Activated naive CD4-positive, alpha-beta T cell treated with anti-CD3 and anti-CD28 coated beads, Interleukin-2, amount 50 U/mL, for 72 hours (primary cell): ENCODE measurements around the gene EHBP1. TPM values are rescaled to one million over a fixed set of nuclear protein-coding genes. Genes with fewer than 3 reads are reported as not detected.

Experiments used
- ATAC-seq, 2 donors: fragments of 150-1000 bp; cut with Tn5 transposase; 2 replicates each; pipeline ENCODE4 v1.10.0; 2021; ENCODE audit warnings: mild to moderate bottlenecking in 2 of 2, moderate library complexity in 2 of 2
- DNase-seq, 2 donors: peaks; one replicate each; pipeline ENCODE4 v3.0.0; 2021 to 2022; ENCODE audit warnings: low spot score in 2 of 2
- H3K27ac Mint-ChIP-seq, 2 donors: one replicate each; pipeline ENCODE4 v1.8.0; 2022; ENCODE audit warnings: mild to moderate bottlenecking in 2 of 2, mixed read lengths in 2 of 2
- H3K36me3 Mint-ChIP-seq, 2 donors: one replicate each; pipeline ENCODE4 v1.8.0; 2022; ENCODE audit warnings: mixed read lengths in 2 of 2
- H3K9me3 Mint-ChIP-seq, 2 donors: one replicate each; pipeline ENCODE4 v1.8.0; 2022; ENCODE audit warnings: mixed read lengths in 2 of 2
- total RNA-seq, 2 donors: library from RNA; stranded (reverse); gene quantifications; one replicate each; pipeline ENCODE4 v1.2.3, GENCODE V29; 2022

The EHBP1 gene
- total RNA-seq, 2 donors from 2014 or later, result 22.0 to 39.7 TPM

DNA sequence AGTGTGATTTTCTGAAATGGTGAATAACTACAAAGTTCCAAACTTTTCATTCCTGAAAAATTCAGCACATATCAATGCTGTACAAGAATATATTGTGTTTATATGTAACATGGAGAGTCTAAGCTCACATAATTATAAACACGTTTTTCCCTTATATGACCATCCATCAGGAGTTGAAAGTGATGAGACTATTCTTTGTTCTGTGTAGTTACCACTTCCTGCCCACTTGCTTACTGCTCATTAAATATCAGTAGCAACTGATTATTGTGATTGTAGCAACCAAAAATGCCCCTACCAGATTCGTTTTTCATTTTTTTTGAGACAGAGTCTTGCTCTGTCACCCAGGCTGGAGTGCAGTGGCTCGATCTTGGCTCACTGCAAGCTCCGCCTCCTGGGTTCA is 375.9 kb downstream of the EHBP1 start:
- no peak for DNase-seq
- Mint-ChIP-seq H3K27ac (no peak overlapping the region), H3K36me3 (no peaks in the 10 kb centered on the region), H3K9me3 (no peaks in the 10 kb centered on the region)
- ATAC-seq, result no peak

DNA sequence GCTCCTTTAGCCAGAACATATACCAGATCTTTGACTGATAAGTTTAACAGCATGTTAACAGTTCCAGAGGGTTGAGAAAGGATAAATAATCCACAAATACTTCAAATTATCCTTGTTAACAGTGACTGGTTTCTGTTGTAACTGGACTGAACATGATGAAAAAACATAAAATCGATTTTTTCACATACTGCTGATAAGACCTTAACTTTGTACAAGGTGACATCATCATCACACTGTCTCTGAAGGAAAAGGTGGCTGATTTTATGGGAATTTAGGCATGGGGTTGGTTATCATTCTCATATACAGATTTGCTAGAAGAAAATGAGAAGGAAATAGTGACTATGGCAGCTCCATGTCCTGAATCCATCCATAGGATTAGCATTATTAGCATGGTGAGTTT is 381.2 kb downstream of the EHBP1 start:
- no peak overlapping the region for H3K27ac Mint-ChIP-seq
- no peaks in the 10 kb centered on the region for H3K36me3 Mint-ChIP-seq
- no peaks in the 10 kb centered on the region for H3K9me3 Mint-ChIP-seq
- DNase-seq (no peak), ATAC-seq (no peak)

DNA sequence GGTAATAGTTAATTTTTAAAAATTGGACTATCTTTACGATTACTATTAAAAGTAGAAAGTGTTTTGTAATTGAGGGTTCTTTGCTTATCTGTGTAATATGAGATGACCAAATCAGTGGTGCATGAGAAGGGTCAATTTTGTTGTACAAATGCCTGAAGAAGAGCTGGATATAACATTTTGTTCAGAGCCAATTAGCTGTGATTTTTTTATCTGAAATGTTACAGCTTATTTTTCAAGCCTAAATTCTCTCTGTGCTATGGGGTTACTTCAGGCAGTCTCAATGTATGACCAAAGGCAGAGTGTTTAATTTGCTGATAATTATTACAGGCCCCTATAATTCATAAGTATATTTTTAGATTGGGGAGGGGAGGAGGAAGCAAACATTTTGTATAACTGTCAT is 386.9 kb downstream of the EHBP1 start:
- no peak for ATAC-seq
- H3K27ac Mint-ChIP-seq, result no peak overlapping the region
- H3K36me3 Mint-ChIP-seq, result no peaks in the 10 kb centered on the region
- DNase-seq, result no peak
- peaks cover 0 to 3% of the 10 kb centered on the region in 2 donors for H3K9me3 Mint-ChIP-seq

DNA sequence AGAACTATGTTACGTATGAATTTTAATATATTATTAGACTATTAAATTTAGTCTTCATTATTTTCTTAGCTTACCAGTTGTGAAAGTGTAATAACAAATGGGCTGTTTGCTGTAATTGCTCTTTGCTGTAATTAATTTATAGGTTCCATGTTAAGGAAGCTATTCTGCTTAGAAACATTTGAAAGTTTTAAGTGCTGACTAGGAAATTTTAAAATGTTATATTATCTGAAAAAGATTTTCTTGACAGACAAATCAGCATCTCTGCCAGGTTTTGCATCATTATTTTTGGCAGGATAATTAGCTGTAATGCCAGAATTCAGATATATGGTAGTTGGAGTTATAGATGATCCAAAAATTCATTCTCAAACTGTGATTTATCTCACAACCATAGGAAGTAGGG is 387.3 kb downstream of the EHBP1 start:
- ATAC-seq, result no peak
- Mint-ChIP-seq H3K9me3 (peaks cover 0 to 3% of the 10 kb centered on the region in 2 donors), H3K27ac (no peak overlapping the region), H3K36me3 (no peaks in the 10 kb centered on the region)
- DNase-seq, result no peak

DNA sequence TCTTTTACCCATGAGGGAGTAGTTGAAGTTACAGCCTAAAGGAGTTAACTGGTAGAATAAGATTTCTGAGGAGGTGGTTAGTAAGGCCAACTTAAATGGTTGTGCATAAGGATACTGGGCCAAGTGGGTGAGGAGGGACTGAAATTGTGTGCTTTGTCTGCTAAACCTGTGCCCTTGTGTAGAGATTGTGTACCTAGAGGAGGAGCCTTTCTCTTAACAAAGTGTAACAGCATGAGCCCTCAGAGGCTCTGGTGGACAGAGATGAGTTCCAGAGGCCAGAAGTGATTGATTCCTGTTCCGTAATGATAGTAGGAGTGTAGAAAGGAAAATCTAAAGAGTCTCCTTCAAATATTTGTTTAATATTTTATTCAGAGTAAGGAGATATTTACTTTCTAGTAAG is 388.0 kb downstream of the EHBP1 start:
- ATAC-seq (no peak), DNase-seq (no peak)
- Mint-ChIP-seq H3K36me3 (no peaks in the 10 kb centered on the region), H3K27ac (no peak overlapping the region), H3K9me3 (peaks cover 0 to 3% of the 10 kb centered on the region in 2 donors)

Other genes with a start within 250 kb of the EHBP1 start
- gene TMEM17, start 199.5 kb upstream of the EHBP1 start, total RNA-seq, result not detected